Osteocyte (in vitro differentiated cells): ENCODE data around the gene FGD4. TPM values are rescaled to one million over a fixed set of nuclear protein-coding genes. Genes with fewer than 3 reads are reported as not detected.

Experiments
- DNase-seq: peaks from one replicate; pipeline ENCODE4 v3.0.0; 2021; ENCODE audit warnings: mixed read lengths; ENCODE audit not compliant: unreplicated experiment; ENCODE audit errors: extremely low spot score
- H3K27ac Mint-ChIP-seq: one replicate; pipeline ENCODE4 v1.8.0; 2021; ENCODE audit warnings: mild to moderate bottlenecking, mixed read lengths; ENCODE audit not compliant: unreplicated experiment
- H3K27me3 Mint-ChIP-seq: one replicate; pipeline ENCODE4 v1.8.0; 2021; ENCODE audit warnings: mixed read lengths; ENCODE audit not compliant: unreplicated experiment
- H3K36me3 Mint-ChIP-seq: one replicate; pipeline ENCODE4 v1.8.0; 2021; ENCODE audit warnings: mixed read lengths; ENCODE audit not compliant: unreplicated experiment
- H3K4me1 Mint-ChIP-seq: one replicate; pipeline ENCODE4 v1.8.0; 2021; ENCODE audit warnings: mixed read lengths; ENCODE audit not compliant: unreplicated experiment
- H3K4me3 Mint-ChIP-seq: one replicate; pipeline ENCODE4 v1.8.0; 2021; ENCODE audit warnings: mild to moderate bottlenecking, moderate library complexity, mixed read lengths; ENCODE audit not compliant: unreplicated experiment
- H3K9me3 Mint-ChIP-seq: one replicate; pipeline ENCODE4 v1.8.0; 2021; ENCODE audit warnings: mixed read lengths; ENCODE audit not compliant: unreplicated experiment
- total RNA-seq: library from RNA; stranded (reverse); gene quantifications from 2 replicates; pipeline ENCODE4 v1.2.1, GENCODE V29; 2021
- TF ChIP-seq, protein P1 (sequence below): fragments of 200-600 bp; sonication (generic); IDR thresholded peaks from 2 replicates; pipeline ENCODE4 v1.5.0; 2021; ENCODE audit warnings: antibody characterized with exemption, mild to moderate bottlenecking, moderate library complexity

FGD4 gene
- total RNA-seq, 1 donor from 2014 or later: 8.0 TPM

DNA sequence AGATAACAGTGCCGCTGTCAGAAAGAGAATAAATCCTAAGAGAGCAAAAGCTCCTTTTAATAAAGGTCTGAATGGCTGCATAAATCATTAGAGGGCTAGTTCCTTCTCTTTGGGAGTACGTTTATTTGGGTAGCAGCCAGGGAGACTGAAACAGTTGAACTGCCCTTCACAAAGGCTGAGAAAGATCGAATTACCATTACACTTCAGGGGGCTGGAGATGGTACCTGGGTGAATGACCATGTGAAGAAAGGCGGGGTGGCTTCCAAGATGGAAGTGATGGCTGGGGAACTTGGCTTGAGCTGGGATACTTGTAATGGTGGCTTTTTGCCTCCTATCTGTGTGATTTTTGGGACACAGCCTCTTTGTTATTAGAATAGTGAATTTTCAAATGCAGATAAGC is 1.7 kb upstream of the FGD4 start:
- Mint-ChIP-seq H3K27ac (no peak overlapping the region), H3K9me3 (no peaks in the 10 kb centered on the region), H3K4me1 (peaks cover 12% of the 10 kb centered on the region), H3K4me3 (no peak overlapping the region), H3K36me3 (no peaks in the 10 kb centered on the region), H3K27me3 (peaks cover 20% of the 10 kb centered on the region)
- TF ChIP-seq, protein P1, sequence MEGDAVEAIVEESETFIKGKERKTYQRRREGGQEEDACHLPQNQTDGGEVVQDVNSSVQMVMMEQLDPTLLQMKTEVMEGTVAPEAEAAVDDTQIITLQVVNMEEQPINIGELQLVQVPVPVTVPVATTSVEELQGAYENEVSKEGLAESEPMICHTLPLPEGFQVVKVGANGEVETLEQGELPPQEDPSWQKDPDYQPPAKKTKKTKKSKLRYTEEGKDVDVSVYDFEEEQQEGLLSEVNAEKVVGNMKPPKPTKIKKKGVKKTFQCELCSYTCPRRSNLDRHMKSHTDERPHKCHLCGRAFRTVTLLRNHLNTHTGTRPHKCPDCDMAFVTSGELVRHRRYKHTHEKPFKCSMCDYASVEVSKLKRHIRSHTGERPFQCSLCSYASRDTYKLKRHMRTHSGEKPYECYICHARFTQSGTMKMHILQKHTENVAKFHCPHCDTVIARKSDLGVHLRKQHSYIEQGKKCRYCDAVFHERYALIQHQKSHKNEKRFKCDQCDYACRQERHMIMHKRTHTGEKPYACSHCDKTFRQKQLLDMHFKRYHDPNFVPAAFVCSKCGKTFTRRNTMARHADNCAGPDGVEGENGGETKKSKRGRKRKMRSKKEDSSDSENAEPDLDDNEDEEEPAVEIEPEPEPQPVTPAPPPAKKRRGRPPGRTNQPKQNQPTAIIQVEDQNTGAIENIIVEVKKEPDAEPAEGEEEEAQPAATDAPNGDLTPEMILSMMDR: no peak
- peak; percentile 4 for DNase-seq

GRCh38 chr12:32398181-32398580 is 1.2 kb upstream of the FGD4 start:
- DNase-seq: no peak
- H3K4me1 Mint-ChIP-seq: peaks cover 17% of the 10 kb centered on the region
- peaks cover 20% of the 10 kb centered on the region for H3K27me3 Mint-ChIP-seq
- peak overlapping the region; percentile 44 for H3K4me3 Mint-ChIP-seq
- TF ChIP-seq, protein P1: no peak
- H3K9me3 Mint-ChIP-seq: no peaks in the 10 kb centered on the region
- H3K36me3 Mint-ChIP-seq: no peaks in the 10 kb centered on the region
- no peak overlapping the region for H3K27ac Mint-ChIP-seq

DNA sequence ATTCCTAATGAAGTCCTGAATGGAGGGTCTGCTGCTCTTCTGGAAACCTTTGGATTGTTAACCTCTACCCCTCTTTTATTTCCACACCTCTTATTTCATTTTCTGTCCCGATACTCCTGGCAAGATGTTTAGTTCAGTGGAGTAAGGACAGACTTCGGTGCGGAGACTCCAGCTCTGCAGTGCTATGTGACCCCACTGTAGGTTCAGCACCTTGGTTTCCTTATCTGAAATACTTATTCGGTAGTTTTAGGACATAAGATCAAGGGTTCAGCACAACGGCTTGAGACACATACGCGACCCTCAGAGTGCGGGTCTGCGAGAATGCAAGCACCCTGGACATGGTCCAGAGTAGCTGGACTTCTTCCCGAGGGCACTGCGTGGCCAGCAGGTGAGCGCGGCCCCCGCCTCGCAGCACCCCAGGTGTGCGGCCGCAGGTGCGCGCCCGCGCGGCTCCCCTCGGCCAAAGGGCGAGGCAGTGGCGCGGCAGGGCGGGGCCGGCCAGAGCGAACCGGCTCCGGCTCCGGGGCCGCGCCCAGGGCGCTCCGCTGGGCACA is 465 bp upstream of the FGD4 start:
- H3K9me3 Mint-ChIP-seq: no peaks in the 10 kb centered on the region
- H3K4me1 Mint-ChIP-seq: peaks cover 18% of the 10 kb centered on the region
- H3K27me3 Mint-ChIP-seq: peaks cover 20% of the 10 kb centered on the region
- H3K4me3 Mint-ChIP-seq: peak overlapping the region; percentile 95
- TF ChIP-seq, protein P1: no peak
- no peak for DNase-seq
- H3K27ac Mint-ChIP-seq: no peak overlapping the region
- H3K36me3 Mint-ChIP-seq: no peaks in the 10 kb centered on the region

GRCh38 chr12:32400114-32400672 is 835 bp downstream of the FGD4 start:
- no peak for DNase-seq
- Mint-ChIP-seq H3K4me1 (peaks cover 18% of the 10 kb centered on the region), H3K36me3 (no peaks in the 10 kb centered on the region), H3K27me3 (peaks cover 22% of the 10 kb centered on the region), H3K27ac (no peak overlapping the region), H3K4me3 (peak overlapping the region; percentile 69), H3K9me3 (no peaks in the 10 kb centered on the region)
- TF ChIP-seq, protein P1: no peak

- Mint-ChIP-seq H3K27ac (no peak overlapping the region), H3K4me3 (peak overlapping the region; percentile 69), H3K9me3 (no peaks in the 10 kb centered on the region)
Observed at GRCh38 chr12:32400866-32401265, 1.5 kb downstream of the FGD4 start.

More at GRCh38 chr12:32400866-32401265, 1.5 kb downstream of the FGD4 start:
- DNase-seq: no peak
- Mint-ChIP-seq H3K4me1 (peaks cover 18% of the 10 kb centered on the region), H3K27me3 (peaks cover 20% of the 10 kb centered on the region), H3K36me3 (no peaks in the 10 kb centered on the region)
- TF ChIP-seq, protein P1: no peak
